Fibroblast of peridontal ligament (primary cell): ENCODE data around the gene PTPN7.
"Not testable (repeated sequence)": the region's sequence is repeated elsewhere in the genome, so short reads cannot be mapped to it uniquely, and the experiment has no call there.

Experiments
- DNase-seq: peaks from one replicate; pipeline ENCODE4 v3.0.0-alpha.2; 2010; ENCODE audit errors: extremely low read depth

The PTPN7 gene

GRCh38 chr1:202152399-202152798, 8.0 kb downstream of the PTPN7 start:
- DNase-seq, result no peak

GRCh38 chr1:202151045-202151444, 9.4 kb downstream of the PTPN7 start:
- DNase-seq, result no peak

GRCh38 chr1:202150602-202151001, 9.8 kb downstream of the PTPN7 start:
- DNase-seq, result no peak

GRCh38 chr1:202150187-202150586, 10.2 kb downstream of the PTPN7 start:
- no peak for DNase-seq

GRCh38 chr1:202149566-202149965, 10.8 kb downstream of the PTPN7 start:
- no peak for DNase-seq

GRCh38 chr1:202148391-202148790, 12.0 kb downstream of the PTPN7 start:
- DNase-seq, result no peak

- no peak for DNase-seq
These were observed 13.4 kb downstream of the PTPN7 start for GRCh38 chr1:202146993-202147392.

GRCh38 chr1:202146279-202146678, 14.1 kb downstream of the PTPN7 start:
- no peak for DNase-seq

GRCh38 chr1:202145744-202146140, 14.7 kb downstream of the PTPN7 start:
- DNase-seq, result not testable (repeated sequence)

- DNase-seq, result no peak
These were observed 15.2 kb downstream of the PTPN7 start for GRCh38 chr1:202145068-202145743.

GRCh38 chr1:202144402-202145067, 15.9 kb downstream of the PTPN7 start, which contains the start of gene ARL8A:
ARL8A (minus strand) TSS chr1:202144737; CDS start chr1:202144572, 165 bp downstream.
- no peak for DNase-seq

GRCh38 chr1:202143768-202144401, 16.5 kb downstream of the PTPN7 start:
- DNase-seq, result no peak

GRCh38 chr1:202143011-202143767, 17.2 kb downstream of the PTPN7 start:
- peak; percentile 21 for DNase-seq

- not testable (repeated sequence) for DNase-seq
These were observed 18.9 kb downstream of the PTPN7 start for GRCh38 chr1:202141468-202141867.

- DNase-seq, result no peak
These were observed 19.6 kb downstream of the PTPN7 start for GRCh38 chr1:202140833-202141232.

- DNase-seq, result peak; percentile 66
These were observed 25.1 kb downstream of the PTPN7 start for GRCh38 chr1:202135221-202135721.

- DNase-seq, result no peak
These were observed 25.7 kb downstream of the PTPN7 start for GRCh38 chr1:202134645-202135172.

GRCh38 chr1:202133989-202134388, 26.4 kb downstream of the PTPN7 start:
- no peak for DNase-seq

- DNase-seq, result no peak
These were observed 26.9 kb downstream of the PTPN7 start for GRCh38 chr1:202133496-202133895.

GRCh38 chr1:202133001-202133400, 27.4 kb downstream of the PTPN7 start:
- no peak for DNase-seq

GRCh38 chr1:202131956-202132821, 28.2 kb downstream of the PTPN7 start:
- peak; percentile 28 for DNase-seq
